Psoas muscle (tissue), 8 donors: ENCODE measurements around the gene FRRS1L. TPM values are rescaled to one million over a fixed set of nuclear protein-coding genes. Genes with fewer than 3 reads are reported as not detected.

Experiments used
- ATAC-seq, 4 donors: fragments of 200-7000 bp; cut with Tn5 transposase; one replicate each; pipeline ENCODE4 v1.9.1; 2020; ENCODE audit warnings: moderate library complexity in 3 of 4, mild to moderate bottlenecking in 2 of 4
- DNase-seq, 2 donors: peaks; one replicate each; pipeline ENCODE4 v3.0.0-alpha.2; 2020
- H3K27ac ChIP-seq: fragments of 200-600 bp; one replicate; pipeline ENCODE4 v1.8.0; 2022
- H3K27me3 ChIP-seq, 3 donors: fragments of 200-600 bp in 1 of 3; one replicate each; pipeline versions ENCODE4 v1.6.1 to v1.8.0; 2013 to 2022; ENCODE audit warnings: low read length in 2 of 3, mild to moderate bottlenecking in 2 of 3, moderate library complexity in 1 of 3; ENCODE audit not compliant: insufficient read depth in 3 of 3
- H3K36me3 ChIP-seq, 2 donors: fragments of 200-600 bp in 1 of 2; one replicate each; pipeline versions ENCODE4 v1.6.1 to v1.8.0; 2013 to 2022; ENCODE audit warnings: low read depth in 1 of 2, mild to moderate bottlenecking in 1 of 2, moderate library complexity in 1 of 2; ENCODE audit not compliant: insufficient read depth in 1 of 2
- H3K4me1 ChIP-seq: fragments of 200-600 bp; one replicate; pipeline ENCODE4 v1.8.0; 2022
- H3K4me3 ChIP-seq: fragments of 200-600 bp; one replicate; pipeline ENCODE4 v1.8.0; 2022; ENCODE audit warnings: mild to moderate bottlenecking
- H3K9me3 ChIP-seq: fragments of 200-600 bp; one replicate; pipeline ENCODE4 v1.8.0; 2022
- WGBS, 3 donors: extraction: QIAGEN DNeasy Blood & Tissue Kit; methylation state at CpG; one replicate each; pipeline versions ENCODE4 v1.1.6 to v1.1.7; 2013; 5-methylcytosine and 5-hydroxymethylcytosine counted together
- intact Hi-C, 2 donors: fragments of 100-400 bp; cut with DNase I; formaldehyde crosslinking; loops; one replicate each; pipeline versions ENCODE4 v1.11.0 to v1.14.2; 2022
- polyA plus RNA-seq, 3 donors: library from polyadenylated mRNA; stranded (reverse); fragments of 200-250 nt; gene quantifications; one replicate each; pipeline ENCODE4 v1.2.3, GENCODE V29; 2013
- total RNA-seq, 4 donors: library from RNA; stranded (reverse); fragmentation: NEBNext Ultra II Directional in 2 of 4; extraction: Animal tissue kit (Norgen Biotek cat#: 25700) in 2 of 4; gene quantifications; one replicate each; pipeline versions ENCODE4 v1.2.1 to v1.2.4, GENCODE V29; 2021 to 2023
- TF ChIP-seq, protein P1 (sequence below): fragments of 200-600 bp; IDR thresholded peaks from one replicate; pipeline ENCODE4 v1.8.0; 2022; ENCODE audit warnings: antibody characterized with exemption
- donor health status: healthy with polysubstance abuse.
- donor health status: DM: no; HTN: no; CAD: no; lungs with moderate emphysema.
- donor health status: Bipolar disorder and iron deficiency.
- donor health status: healthy.
- donor health status: DM: yes; HTN: yes; CAD: no.
- donor health status: DM: no; HTN: no; CAD: no.
- donor health status: DM: no; HTN: no; CAD: no.
- donor health status: DM: yes; HTN: yes; CAD: no.

Gene FRRS1L
- total and polyA plus RNA-seq, 7 donors: under 0.01 to 0.04 (median 0.01) TPM; not detected in 4

DNA sequence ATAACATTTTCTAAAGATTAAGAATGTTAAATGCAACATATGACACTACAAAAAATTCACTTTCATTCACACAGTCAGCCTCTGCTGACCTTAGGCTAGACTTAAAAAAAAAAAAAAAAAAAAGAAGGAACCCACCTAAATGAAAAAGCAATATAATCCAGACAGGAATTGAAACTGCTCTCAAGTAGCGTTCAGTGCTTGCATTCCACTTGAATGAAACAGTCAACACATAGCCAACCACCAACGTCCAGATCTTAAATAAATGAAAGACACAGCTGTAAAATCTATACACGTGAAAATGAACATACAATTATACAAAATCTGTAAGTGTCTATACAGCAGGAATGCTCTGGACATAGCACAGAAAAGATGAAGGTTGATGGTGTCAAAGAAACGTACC lies 58.7 kb downstream of the FRRS1L start:
- Histone ChIP-seq H3K27ac (peak overlapping the region; percentile 53), H3K27me3 (no peaks in the 10 kb centered on the region), H3K4me1 (peaks cover 55% of the 10 kb centered on the region), H3K9me3 (no peaks in the 10 kb centered on the region), H3K36me3 (peaks cover 0 to 21% of the 10 kb centered on the region in 2 donors), H3K4me3 (peak overlapping the region; percentile 16)
- TF ChIP-seq, protein P1, sequence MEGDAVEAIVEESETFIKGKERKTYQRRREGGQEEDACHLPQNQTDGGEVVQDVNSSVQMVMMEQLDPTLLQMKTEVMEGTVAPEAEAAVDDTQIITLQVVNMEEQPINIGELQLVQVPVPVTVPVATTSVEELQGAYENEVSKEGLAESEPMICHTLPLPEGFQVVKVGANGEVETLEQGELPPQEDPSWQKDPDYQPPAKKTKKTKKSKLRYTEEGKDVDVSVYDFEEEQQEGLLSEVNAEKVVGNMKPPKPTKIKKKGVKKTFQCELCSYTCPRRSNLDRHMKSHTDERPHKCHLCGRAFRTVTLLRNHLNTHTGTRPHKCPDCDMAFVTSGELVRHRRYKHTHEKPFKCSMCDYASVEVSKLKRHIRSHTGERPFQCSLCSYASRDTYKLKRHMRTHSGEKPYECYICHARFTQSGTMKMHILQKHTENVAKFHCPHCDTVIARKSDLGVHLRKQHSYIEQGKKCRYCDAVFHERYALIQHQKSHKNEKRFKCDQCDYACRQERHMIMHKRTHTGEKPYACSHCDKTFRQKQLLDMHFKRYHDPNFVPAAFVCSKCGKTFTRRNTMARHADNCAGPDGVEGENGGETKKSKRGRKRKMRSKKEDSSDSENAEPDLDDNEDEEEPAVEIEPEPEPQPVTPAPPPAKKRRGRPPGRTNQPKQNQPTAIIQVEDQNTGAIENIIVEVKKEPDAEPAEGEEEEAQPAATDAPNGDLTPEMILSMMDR: no peak
- intact Hi-C loops: no loop called here
- WGBS, 3 donors: 32 to 45% (median 39%) methylated on average over 4 of the region's 4 CpGs
- no peak for DNase-seq
- peak in 2 of 4 donors; percentile 50 for ATAC-seq

DNA sequence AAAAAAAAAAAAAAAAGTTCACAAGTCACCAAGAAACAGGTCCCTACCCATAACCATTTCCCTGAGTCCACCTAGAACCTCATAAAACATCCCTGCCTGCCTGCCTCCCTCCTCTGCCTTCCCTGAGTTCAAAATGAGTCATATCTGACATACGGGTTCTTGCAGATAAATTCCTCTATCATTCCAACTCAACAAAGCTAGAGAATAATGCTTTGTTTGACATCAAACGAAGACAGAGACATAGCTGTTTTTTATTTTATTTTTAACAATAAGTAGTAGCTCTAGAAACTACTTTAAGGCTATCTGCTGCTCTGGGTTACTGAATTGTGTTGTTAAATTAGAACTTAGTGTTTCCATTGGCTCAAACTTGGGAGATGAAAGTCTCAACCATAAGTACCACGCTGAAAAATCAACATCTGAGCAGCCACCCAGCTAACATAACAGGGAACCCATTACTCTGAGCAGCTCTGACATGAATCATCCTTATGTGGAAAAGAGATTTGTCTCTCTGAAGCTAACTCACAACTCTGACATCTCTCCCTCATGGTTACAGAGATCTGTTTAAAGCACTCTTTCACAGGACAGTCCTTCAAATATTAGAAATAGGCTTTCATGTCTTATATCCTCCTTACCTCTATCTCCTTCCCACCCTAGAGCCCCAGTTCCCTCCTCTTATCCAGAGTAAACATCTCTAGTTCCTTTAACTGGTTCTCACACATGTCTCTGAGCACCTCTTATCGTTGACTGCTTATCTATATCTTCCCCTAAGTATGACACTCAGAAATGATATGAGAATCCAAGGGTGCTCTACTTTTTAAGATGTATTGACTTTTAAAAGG lies 59.4 kb downstream of the FRRS1L start:
- TF ChIP-seq, protein P1: no peak
- peak overlapping the region; percentile 53 for H3K27ac ChIP-seq

DNA sequence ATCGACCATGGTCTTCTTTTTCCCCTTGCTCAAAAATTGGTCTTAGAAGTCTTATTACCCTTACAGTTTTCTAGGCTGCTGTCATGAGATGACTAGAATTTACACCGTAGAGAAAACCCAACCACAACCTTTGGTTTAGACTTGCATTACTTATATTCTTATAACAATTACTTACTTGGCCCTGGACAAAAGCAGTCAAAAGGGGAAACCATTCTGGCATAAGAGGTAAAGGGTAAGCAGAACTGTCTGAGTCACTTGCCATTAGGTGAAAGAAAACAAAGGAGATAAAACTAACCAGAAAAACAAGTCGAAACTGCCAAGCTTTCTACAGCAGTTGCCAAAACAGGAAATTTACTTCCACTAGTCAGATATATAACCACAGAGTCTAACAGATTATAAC lies 65.2 kb downstream of the FRRS1L start:
- TF ChIP-seq, protein P1: no peak
- H3K4me3 ChIP-seq: no peak overlapping the region
- no peaks in the 10 kb centered on the region for H3K27me3 ChIP-seq
- peaks cover 0 to 31% of the 10 kb centered on the region in 2 donors for H3K36me3 ChIP-seq
- intact Hi-C loops: loop anchor here in 1 of 2 donors (2.0 kb wide), 1 partner anchor 75 kb away; no protein-coding TSS in a partner anchor
- H3K4me1 ChIP-seq: peaks cover 57% of the 10 kb centered on the region
- H3K27ac ChIP-seq: peak overlapping the region; percentile 76
- WGBS, 3 donors: 29 to 60% (median 54%) methylated on average over 3 of the region's 3 CpGs
- H3K9me3 ChIP-seq: no peaks in the 10 kb centered on the region
- DNase-seq (no peak), ATAC-seq (no peak)

More for the DNA sequence above, 59.4 kb downstream of the FRRS1L start:
- WGBS, 3 donors: 55 to 62% (median 57%) methylated on average over 4 of the region's 4 CpGs
- no peak for DNase-seq
- intact Hi-C loops: no loop called here
- H3K4me1 ChIP-seq: peaks cover 49% of the 10 kb centered on the region
- H3K27me3 ChIP-seq: no peaks in the 10 kb centered on the region
- ATAC-seq: peak in 3 of 4 donors; percentile 57 to 68 (median 61)
- peak overlapping the region; percentile 16 for H3K4me3 ChIP-seq
- no peaks in the 10 kb centered on the region for H3K9me3 ChIP-seq
- H3K36me3 ChIP-seq: peaks cover 0 to 28% of the 10 kb centered on the region in 2 donors

DNA sequence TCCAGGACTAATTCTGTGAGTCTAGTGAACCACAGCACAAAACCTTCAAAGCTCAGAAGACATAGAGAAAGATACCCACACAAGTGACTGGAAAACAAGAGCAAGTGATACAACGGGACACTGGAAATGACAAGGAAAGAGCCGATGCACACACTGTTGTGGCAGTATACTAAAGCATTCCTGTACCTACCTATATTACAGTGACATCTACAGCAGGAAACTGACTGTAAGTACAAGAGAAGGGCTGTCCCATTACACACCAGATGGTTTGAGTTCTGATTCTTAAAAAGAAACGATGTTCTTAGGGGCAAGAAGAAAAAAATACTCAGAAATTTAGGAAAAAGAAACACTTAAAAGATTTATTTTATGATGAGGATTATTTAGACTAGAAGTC lies 65.8 kb downstream of the FRRS1L start:
- Histone ChIP-seq H3K4me1 (peaks cover 63% of the 10 kb centered on the region), H3K4me3 (no peak overlapping the region), H3K9me3 (no peaks in the 10 kb centered on the region), H3K27ac (peak overlapping the region; percentile 76), H3K36me3 (peaks cover 0 to 31% of the 10 kb centered on the region in 2 donors), H3K27me3 (no peaks in the 10 kb centered on the region)
- intact Hi-C loops: no loop called here
- WGBS, 3 donors: 71 to 79% (median 73%) methylated on average over 3 of the region's 3 CpGs
- DNase-seq (no peak), ATAC-seq (no peak)
- TF ChIP-seq, protein P1: no peak
